IPS-11a (cell line): ENCODE data around the gene SERPINB1.
"Not testable (repeated sequence)": the region's sequence is repeated elsewhere in the genome, so short reads cannot be mapped to it uniquely, and the experiment has no call there.

ENCODE experiments used
- H3K4me3 ChIP-seq: one replicate; pipeline ENCODE4 v1.5.1; 2013; ENCODE audit warnings: low read depth, low read length, control low read depth

SERPINB1 gene

GRCh38 chr6:2819115-2819514 is 22.5 kb downstream of the SERPINB1 start:
- H3K4me3 ChIP-seq, result no peak overlapping the region

- no peak overlapping the region for H3K4me3 ChIP-seq
Observed at GRCh38 chr6:2818593-2818992, 23.1 kb downstream of the SERPINB1 start.

GRCh38 chr6:2817903-2818443 is 23.7 kb downstream of the SERPINB1 start:
- H3K4me3 ChIP-seq, result no peak overlapping the region

GRCh38 chr6:2816158-2816557 is 25.5 kb downstream of the SERPINB1 start:
- H3K4me3 ChIP-seq, result no peak overlapping the region

GRCh38 chr6:2812695-2813094 is 29.0 kb downstream of the SERPINB1 start:
- H3K4me3 ChIP-seq, result no peak overlapping the region

- H3K4me3 ChIP-seq, result no peak overlapping the region
Observed at GRCh38 chr6:2810092-2810671, 31.5 kb downstream of the SERPINB1 start.

GRCh38 chr6:2809015-2809414 is 32.6 kb downstream of the SERPINB1 start:
- H3K4me3 ChIP-seq, result no peak overlapping the region

- no peak overlapping the region for H3K4me3 ChIP-seq
Observed at GRCh38 chr6:2807342-2808090, 34.1 kb downstream of the SERPINB1 start.

GRCh38 chr6:2806644-2807043 is 35.0 kb downstream of the SERPINB1 start:
- no peak overlapping the region for H3K4me3 ChIP-seq

GRCh38 chr6:2805031-2805430 is 36.6 kb downstream of the SERPINB1 start:
- H3K4me3 ChIP-seq, result no peak overlapping the region

GRCh38 chr6:2804516-2804915 is 37.1 kb downstream of the SERPINB1 start:
- no peak overlapping the region for H3K4me3 ChIP-seq

GRCh38 chr6:2803731-2804429 is 37.8 kb downstream of the SERPINB1 start:
- no peak overlapping the region for H3K4me3 ChIP-seq

GRCh38 chr6:2802521-2803060 is 39.1 kb downstream of the SERPINB1 start:
- H3K4me3 ChIP-seq, result no peak overlapping the region

GRCh38 chr6:2801687-2802086 is 40.0 kb downstream of the SERPINB1 start:
- H3K4me3 ChIP-seq, result not testable (repeated sequence)

GRCh38 chr6:2800552-2801316 is 40.9 kb downstream of the SERPINB1 start:
- H3K4me3 ChIP-seq, result no peak overlapping the region

- H3K4me3 ChIP-seq, result no peak overlapping the region
Observed at GRCh38 chr6:2799936-2800527, 41.6 kb downstream of the SERPINB1 start.

GRCh38 chr6:2798586-2799134 is 43.0 kb downstream of the SERPINB1 start:
- H3K4me3 ChIP-seq, result no peak overlapping the region

GRCh38 chr6:2797564-2798031 is 44.1 kb downstream of the SERPINB1 start:
- H3K4me3 ChIP-seq, result no peak overlapping the region

- no peak overlapping the region for H3K4me3 ChIP-seq
Observed at GRCh38 chr6:2796861-2797260, 44.8 kb downstream of the SERPINB1 start.

- H3K4me3 ChIP-seq, result no peak overlapping the region
Observed at GRCh38 chr6:2795956-2796355, 45.7 kb downstream of the SERPINB1 start.
